Neural cell (in vitro differentiated cells): Measurements from ENCODE around the gene NR2F1-AS1. TPM values are rescaled to one million over a fixed set of nuclear protein-coding genes. Genes with fewer than 3 reads are reported as not detected.

Source experiments
- H2AFZ ChIP-seq: fragments of 200-600, 300-800 bp; sonication (generic), shearing (Covaris generic); 2 replicates; pipeline ENCODE4 v1.6.0; 2014; ENCODE audit warnings: low read depth, mild to moderate bottlenecking, antibody characterized with exemption, low read length, moderate library complexity
- H3F3A ChIP-seq: fragments of 200-600 bp; shearing (Covaris generic); 2 replicates; pipeline ENCODE4 v1.6.1; 2016; ENCODE audit warnings: mild to moderate bottlenecking, moderate library complexity, mixed read lengths, antibody characterized with exemption, low read length; ENCODE audit not compliant: insufficient read depth, poor library complexity, severe bottlenecking
- H3K27ac ChIP-seq: fragments of 200-600, 300-800 bp; sonication (generic), shearing (Covaris generic); 2 replicates; pipeline ENCODE4 v1.5.1; 2014; ENCODE audit warnings: mild to moderate bottlenecking, low read length, moderate library complexity
- H3K27me3 ChIP-seq: fragments of 300-800, 200-600 bp; sonication (generic), shearing (Covaris generic); 2 replicates; pipeline ENCODE4 v1.6.0; 2014; ENCODE audit warnings: mild to moderate bottlenecking, low read depth, low read length, moderate library complexity; ENCODE audit not compliant: insufficient read depth
- H3K36me3 ChIP-seq: fragments of 300-800, 200-600 bp; sonication (generic), shearing (Covaris generic); 2 replicates; pipeline ENCODE4 v1.5.1; 2014; ENCODE audit warnings: mild to moderate bottlenecking, antibody characterized with exemption, low read length, moderate library complexity; ENCODE audit not compliant: insufficient read depth
- H3K4me2 ChIP-seq: fragments of 300-800, 200-600 bp; sonication (generic), shearing (Covaris generic); 2 replicates; pipeline ENCODE4 v1.6.0; 2014; ENCODE audit warnings: mild to moderate bottlenecking, low read length
- H3K4me3 ChIP-seq: fragments of 300-800, 200-600 bp; sonication (generic), shearing (Covaris generic); 2 replicates; pipeline ENCODE4 v1.5.1; 2014; ENCODE audit warnings: mild to moderate bottlenecking, low read length, moderate library complexity
- H3K79me2 ChIP-seq: fragments of 200-600 bp; shearing (Covaris generic); replicated peaks from 2 replicates; pipeline ENCODE4 v1.6.0; 2014; ENCODE audit warnings: mild to moderate bottlenecking, low read length, moderate library complexity; ENCODE audit not compliant: insufficient read depth
- H3K9ac ChIP-seq: fragments of 300-800, 200-600 bp; sonication (generic), shearing (Covaris generic); 2 replicates; pipeline ENCODE4 v1.6.1; 2016; ENCODE audit warnings: mild to moderate bottlenecking, low read length, mixed read lengths
- H3K9me2 ChIP-seq: fragments of 200-600 bp; shearing (Covaris generic); 2 replicates; pipeline ENCODE4 v1.6.1; 2016; ENCODE audit warnings: mild to moderate bottlenecking, low read length, mixed read lengths; ENCODE audit not compliant: insufficient read depth
- H3K9me3 ChIP-seq: fragments of 200-600, 300-800 bp; sonication (generic), shearing (Covaris generic); 2 replicates; pipeline ENCODE4 v1.6.1; 2016; ENCODE audit warnings: mild to moderate bottlenecking, mixed run types, low read length, moderate library complexity, mixed read lengths
- H4K20me1 ChIP-seq: fragments of 200-600 bp; shearing (Covaris generic); 2 replicates; pipeline ENCODE4 v1.6.1; 2016; ENCODE audit warnings: mild to moderate bottlenecking, mixed run types; ENCODE audit not compliant: insufficient read depth
- CTCF ChIP-seq: fragments of 450-650 bp; IDR thresholded peaks from 2 replicates; pipeline ENCODE4 v1.5.1; 2014; ENCODE audit warnings: antibody characterized with exemption, mild to moderate bottlenecking, moderate library complexity; ENCODE audit not compliant: poor library complexity, severe bottlenecking
- EP300 ChIP-seq: fragments of 450-650 bp; conservative IDR thresholded peaks from 2 replicates; pipeline ENCODE4 v1.6.1; 2014; ENCODE audit warnings: antibody characterized with exemption, mild to moderate bottlenecking, moderate library complexity; ENCODE audit not compliant: poor library complexity, severe bottlenecking
- EZH2 ChIP-seq: fragments of 200-600, 300-800 bp; shearing (Covaris generic), sonication (generic); IDR thresholded peaks from 2 replicates; pipeline ENCODE4 v1.6.1; 2014; ENCODE audit warnings: antibody characterized with exemption, low read length, borderline replicate concordance, mild to moderate bottlenecking; ENCODE audit not compliant: insufficient read depth, poor library complexity, severe bottlenecking
- MXI1 ChIP-seq: fragments of 450-650 bp; conservative IDR thresholded peaks from 2 replicates; pipeline ENCODE4 v1.6.1; 2014; ENCODE audit warnings: antibody characterized with exemption, mild to moderate bottlenecking; ENCODE audit not compliant: poor library complexity, severe bottlenecking
- POLR2AphosphoS5 ChIP-seq: IDR thresholded peaks from 2 replicates; pipeline ENCODE4 v1.6.1; 2012
- RAD21 ChIP-seq: fragments of 450-650 bp; conservative IDR thresholded peaks from 2 replicates; pipeline ENCODE4 v1.6.1; 2014; ENCODE audit warnings: antibody characterized with exemption, mild to moderate bottlenecking, moderate library complexity
- SMC3 ChIP-seq: fragments of 450-650 bp; conservative IDR thresholded peaks from 2 replicates; pipeline ENCODE4 v1.6.1; 2014; ENCODE audit warnings: antibody characterized with exemption, mild to moderate bottlenecking, moderate library complexity; ENCODE audit not compliant: poor library complexity
- TAF1 ChIP-seq: IDR thresholded peaks from 2 replicates; pipeline ENCODE4 v1.6.1; 2012; ENCODE audit warnings: low read depth
- polyA plus RNA-seq: library from polyadenylated mRNA; depleted of rRNA; stranded (reverse); fragments of >200 nt; gene quantifications from 2 replicates; pipeline ENCODE4 v1.2.3, GENCODE V29; 2014
- TF ChIP-seq, protein P1 (sequence below): IDR thresholded peaks from 2 replicates; pipeline ENCODE4 v1.6.1; 2012; ENCODE audit warnings: borderline replicate concordance

NR2F1-AS1 gene
- polyA plus RNA-seq, 1 donor from 2014 or later: 0.24 TPM

DNA sequence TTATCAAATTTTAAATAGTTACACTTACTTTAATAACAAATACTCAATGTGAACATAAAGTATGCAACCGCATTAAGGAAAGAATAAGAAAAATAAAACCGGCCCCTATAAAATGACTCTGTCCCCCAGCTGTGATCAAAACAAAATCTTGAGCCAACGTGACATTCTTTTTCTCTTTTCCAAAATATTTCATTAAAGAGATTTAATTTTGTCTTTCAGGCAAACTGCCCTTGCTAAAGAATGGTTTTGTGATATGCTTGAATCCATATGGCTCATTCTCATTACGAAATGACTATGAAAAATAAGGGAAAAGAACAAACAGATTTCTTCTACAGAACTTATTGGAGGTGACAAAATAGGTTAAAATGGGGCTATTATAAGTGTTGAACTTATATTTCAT, 197.0 kb downstream of the NR2F1-AS1 start:
- Histone ChIP-seq H3K27me3 (no peaks in the 10 kb centered on the region), H3F3A (no peaks in the 10 kb centered on the region), H3K9ac (no peak overlapping the region), H2AFZ (no peak overlapping the region), H3K4me2 (no peak overlapping the region), H3K4me3 (no peak overlapping the region), H3K27ac (no peak overlapping the region), H3K9me3 (no peaks in the 10 kb centered on the region), H4K20me1 (no peaks in the 10 kb centered on the region), H3K36me3 (no peaks in the 10 kb centered on the region), H3K79me2 (no peaks in the 10 kb centered on the region), H3K9me2 (no peaks in the 10 kb centered on the region)
- TF ChIP-seq EP300: no peak
- TF ChIP-seq RAD21: no peak
- no peak for TF ChIP-seq POLR2AphosphoS5
- no peak for TF ChIP-seq SMC3
- no peak for TF ChIP-seq CTCF

- Histone ChIP-seq H3K27ac (no peak overlapping the region), H3F3A (no peaks in the 10 kb centered on the region), H3K9me2 (no peaks in the 10 kb centered on the region), H3K79me2 (no peaks in the 10 kb centered on the region), H4K20me1 (no peaks in the 10 kb centered on the region), H3K9ac (no peak overlapping the region), H3K9me3 (no peaks in the 10 kb centered on the region), H3K4me3 (no peak overlapping the region), H3K36me3 (no peaks in the 10 kb centered on the region), H2AFZ (no peak overlapping the region), H3K27me3 (no peaks in the 10 kb centered on the region), H3K4me2 (no peak overlapping the region)
- no peak for TF ChIP-seq TAF1
- TF ChIP-seq EP300: no peak
- TF ChIP-seq, protein P1, sequence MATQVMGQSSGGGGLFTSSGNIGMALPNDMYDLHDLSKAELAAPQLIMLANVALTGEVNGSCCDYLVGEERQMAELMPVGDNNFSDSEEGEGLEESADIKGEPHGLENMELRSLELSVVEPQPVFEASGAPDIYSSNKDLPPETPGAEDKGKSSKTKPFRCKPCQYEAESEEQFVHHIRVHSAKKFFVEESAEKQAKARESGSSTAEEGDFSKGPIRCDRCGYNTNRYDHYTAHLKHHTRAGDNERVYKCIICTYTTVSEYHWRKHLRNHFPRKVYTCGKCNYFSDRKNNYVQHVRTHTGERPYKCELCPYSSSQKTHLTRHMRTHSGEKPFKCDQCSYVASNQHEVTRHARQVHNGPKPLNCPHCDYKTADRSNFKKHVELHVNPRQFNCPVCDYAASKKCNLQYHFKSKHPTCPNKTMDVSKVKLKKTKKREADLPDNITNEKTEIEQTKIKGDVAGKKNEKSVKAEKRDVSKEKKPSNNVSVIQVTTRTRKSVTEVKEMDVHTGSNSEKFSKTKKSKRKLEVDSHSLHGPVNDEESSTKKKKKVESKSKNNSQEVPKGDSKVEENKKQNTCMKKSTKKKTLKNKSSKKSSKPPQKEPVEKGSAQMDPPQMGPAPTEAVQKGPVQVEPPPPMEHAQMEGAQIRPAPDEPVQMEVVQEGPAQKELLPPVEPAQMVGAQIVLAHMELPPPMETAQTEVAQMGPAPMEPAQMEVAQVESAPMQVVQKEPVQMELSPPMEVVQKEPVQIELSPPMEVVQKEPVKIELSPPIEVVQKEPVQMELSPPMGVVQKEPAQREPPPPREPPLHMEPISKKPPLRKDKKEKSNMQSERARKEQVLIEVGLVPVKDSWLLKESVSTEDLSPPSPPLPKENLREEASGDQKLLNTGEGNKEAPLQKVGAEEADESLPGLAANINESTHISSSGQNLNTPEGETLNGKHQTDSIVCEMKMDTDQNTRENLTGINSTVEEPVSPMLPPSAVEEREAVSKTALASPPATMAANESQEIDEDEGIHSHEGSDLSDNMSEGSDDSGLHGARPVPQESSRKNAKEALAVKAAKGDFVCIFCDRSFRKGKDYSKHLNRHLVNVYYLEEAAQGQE: no peak
- TF ChIP-seq MXI1: no peak
- no peak for TF ChIP-seq EZH2
- no peak for TF ChIP-seq POLR2AphosphoS5
- TF ChIP-seq SMC3: no peak
- no peak for TF ChIP-seq RAD21
- no peak for TF ChIP-seq CTCF
Measured at GRCh38 chr5:93382188-93382825, 198.7 kb downstream of the NR2F1-AS1 start.
